Measurements from ENCODE around the gene SMAD7.

- no peak for TF ChIP-seq EZH2 (IDR thresholded peaks at IDR 0.05; ENCODE audit: low read depth, unreplicated experiment)
- TF ChIP-seq CTCF (conservative IDR thresholded peaks at IDR 0.05; ENCODE audit: low read depth in 2 of 2) = no peak
- no peak for TF ChIP-seq POLR2AphosphoS5 (IDR thresholded peaks at IDR 0.05; ENCODE audit: low read depth)
- TF ChIP-seq ZNF331 (CRISPR knock-in tag; IDR thresholded peaks at IDR 0.05; ENCODE audit: low read depth) = no peak
- no peak for TF ChIP-seq EZH2phosphoT487 (IDR thresholded peaks at IDR 0.05; ENCODE audit: unreplicated experiment)
- TF ChIP-seq CREB1 (CRISPR knock-in tag; IDR thresholded peaks at IDR 0.05; ENCODE audit: low read depth) = no peak
- no peak for TF ChIP-seq JUNB (IDR thresholded peaks at IDR 0.05; ENCODE audit: unreplicated experiment)
- TF ChIP-seq REST (IDR thresholded peaks at IDR 0.05; ENCODE audit: unreplicated experiment) = no peak
- no peak for TF ChIP-seq ETS1 (IDR thresholded peaks at IDR 0.05)
- TF ChIP-seq ZNF462 (CRISPR knock-in tag; IDR thresholded peaks at IDR 0.05) = no peak
These were observed 15.9 kb downstream of the SMAD7 start for GRCh38 chr18:48934723-48935432.
